ENCODE data around the gene MUC4. TPM values are rescaled to one million over a fixed set of nuclear protein-coding genes. Genes with fewer than 3 reads are reported as not detected.

MUC4 gene
- total and polyA plus RNA-seq, 9 of the 15 experiments (the other 6 are each of a cell fraction or from before 2014, with no cell fraction given) = under 0.01 to 0.21 (median 0.10) TPM; not detected in 4

DNA sequence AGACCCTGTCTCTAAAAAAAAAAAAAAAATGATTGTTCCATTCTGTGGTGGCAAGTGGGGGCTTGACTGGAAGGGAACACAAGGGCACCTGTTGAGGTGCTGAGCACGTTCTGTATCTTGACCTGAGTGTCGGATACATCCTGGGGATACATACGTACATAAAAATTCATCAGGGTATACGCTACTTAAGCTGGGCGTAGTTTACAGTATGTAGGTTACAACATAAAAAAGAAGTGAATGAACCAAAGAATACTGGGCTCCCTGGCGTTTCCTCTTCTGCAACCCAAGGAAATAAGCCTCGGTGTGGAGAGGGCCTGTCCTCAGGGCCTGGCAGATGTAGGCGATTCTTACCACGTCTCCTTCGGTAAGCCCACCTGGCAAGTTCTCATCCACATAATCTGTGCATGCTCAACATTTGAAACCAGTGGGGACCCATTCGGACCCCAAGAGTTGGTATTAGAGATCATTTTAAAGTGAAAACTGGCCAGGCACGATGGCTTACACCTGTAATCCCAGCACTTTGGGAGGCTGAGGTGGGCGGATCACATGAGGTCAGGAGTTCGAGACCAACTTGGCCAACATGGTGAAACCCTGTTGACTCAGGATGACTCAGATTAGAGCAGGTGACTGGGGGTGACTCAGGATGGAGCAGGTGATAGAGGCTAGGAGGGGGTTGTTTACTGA lies 96.0 kb downstream of the MUC4 start (continued):
- TF ChIP-seq CHCHD3 (CRISPR knock-in tag; IDR thresholded peaks at IDR 0.05) (no peak), NCOA6 (IDR thresholded peaks at IDR 0.05) (no peak), RCOR1 (IDR thresholded peaks at IDR 0.05; ENCODE audit: borderline replicate concordance in 1 of 2, low read depth in 2 of 2, low read length in 2 of 2) (peak in 1 of 2 experiments; percentile 73; a peak in 2 of 4 replicates), MBD2 (IDR thresholded peaks at IDR 0.05; ENCODE audit: borderline replicate concordance, low read depth) (no peak; the same call in 1 of the 2 replicates), RAD51 (IDR thresholded peaks at IDR 0.05; ENCODE audit: borderline replicate concordance, low read depth) (peak; percentile 71), KAT2B (IDR thresholded peaks at IDR 0.05; ENCODE audit: low read depth, low read length) (no peak), ZNF589 (CRISPR knock-in tag; IDR thresholded peaks at IDR 0.05; ENCODE audit: low read depth) (0 out of 2 replicates have a peak, but pooled peaks have one; percentile 15), CHD4 (IDR thresholded peaks at IDR 0.05; ENCODE audit: insufficient read depth, insufficient replicate concordance, low read depth, low read length, poor library complexity, severe bottlenecking) (no peak), COPS2 (conservative IDR thresholded peaks at IDR 0.05) (no peak), NEUROD1 (IDR thresholded peaks at IDR 0.05; ENCODE audit: borderline replicate concordance, low read depth, low read length, partially characterized antibody) (peak; percentile 53), ZNF57 (CRISPR knock-in tag; IDR thresholded peaks at IDR 0.05) (no peak), SREBF1 (IDR thresholded peaks at IDR 0.05; ENCODE audit: borderline replicate concordance, low read depth, low read length) (peak; percentile 51; the same call in 1 of the 2 replicates), NR3C1 (CRISPR knock-in tag; IDR thresholded peaks at IDR 0.05) (no peak), TEAD1 (CRISPR knock-in tag; IDR thresholded peaks at IDR 0.05) (no peak), RBBP5 (IDR thresholded peaks at IDR 0.05; ENCODE audit: borderline replicate concordance, insufficient read depth, low read length, poor library complexity, severe bottlenecking) (no peak), NR2C2 (CRISPR knock-in tag; IDR thresholded peaks at IDR 0.05) (no peak; the same call in 1 of the 2 replicates), NR2C2 (tag; IDR thresholded peaks at IDR 0.05) (peak; percentile 92), ZNF586 (CRISPR knock-in tag; conservative IDR thresholded peaks at IDR 0.05) (no peak), ZNF146 (CRISPR knock-in tag; IDR thresholded peaks at IDR 0.05; ENCODE audit: unreplicated experiment) (peak; percentile 3)
- TF ChIP-seq, protein P1, sequence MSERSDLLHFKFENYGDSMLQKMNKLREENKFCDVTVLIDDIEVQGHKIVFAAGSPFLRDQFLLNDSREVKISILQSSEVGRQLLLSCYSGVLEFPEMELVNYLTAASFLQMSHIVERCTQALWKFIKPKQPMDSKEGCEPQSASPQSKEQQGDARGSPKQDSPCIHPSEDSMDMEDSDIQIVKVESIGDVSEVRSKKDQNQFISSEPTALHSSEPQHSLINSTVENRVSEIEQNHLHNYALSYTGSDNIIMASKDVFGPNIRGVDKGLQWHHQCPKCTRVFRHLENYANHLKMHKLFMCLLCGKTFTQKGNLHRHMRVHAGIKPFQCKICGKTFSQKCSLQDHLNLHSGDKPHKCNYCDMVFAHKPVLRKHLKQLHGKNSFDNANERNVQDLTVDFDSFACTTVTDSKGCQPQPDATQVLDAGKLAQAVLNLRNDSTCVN (CRISPR knock-in tag; IDR thresholded peaks at IDR 0.05) = no peak
- TF ChIP-seq, protein P2, sequence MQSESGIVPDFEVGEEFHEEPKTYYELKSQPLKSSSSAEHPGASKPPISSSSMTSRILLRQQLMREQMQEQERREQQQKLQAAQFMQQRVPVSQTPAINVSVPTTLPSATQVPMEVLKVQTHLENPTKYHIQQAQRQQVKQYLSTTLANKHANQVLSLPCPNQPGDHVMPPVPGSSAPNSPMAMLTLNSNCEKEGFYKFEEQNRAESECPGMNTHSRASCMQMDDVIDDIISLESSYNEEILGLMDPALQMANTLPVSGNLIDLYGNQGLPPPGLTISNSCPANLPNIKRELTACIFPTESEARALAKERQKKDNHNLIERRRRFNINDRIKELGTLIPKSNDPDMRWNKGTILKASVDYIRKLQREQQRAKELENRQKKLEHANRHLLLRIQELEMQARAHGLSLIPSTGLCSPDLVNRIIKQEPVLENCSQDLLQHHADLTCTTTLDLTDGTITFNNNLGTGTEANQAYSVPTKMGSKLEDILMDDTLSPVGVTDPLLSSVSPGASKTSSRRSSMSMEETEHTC (IDR thresholded peaks at IDR 0.05) = peak; percentile 92
- TF ChIP-seq, protein P3, sequence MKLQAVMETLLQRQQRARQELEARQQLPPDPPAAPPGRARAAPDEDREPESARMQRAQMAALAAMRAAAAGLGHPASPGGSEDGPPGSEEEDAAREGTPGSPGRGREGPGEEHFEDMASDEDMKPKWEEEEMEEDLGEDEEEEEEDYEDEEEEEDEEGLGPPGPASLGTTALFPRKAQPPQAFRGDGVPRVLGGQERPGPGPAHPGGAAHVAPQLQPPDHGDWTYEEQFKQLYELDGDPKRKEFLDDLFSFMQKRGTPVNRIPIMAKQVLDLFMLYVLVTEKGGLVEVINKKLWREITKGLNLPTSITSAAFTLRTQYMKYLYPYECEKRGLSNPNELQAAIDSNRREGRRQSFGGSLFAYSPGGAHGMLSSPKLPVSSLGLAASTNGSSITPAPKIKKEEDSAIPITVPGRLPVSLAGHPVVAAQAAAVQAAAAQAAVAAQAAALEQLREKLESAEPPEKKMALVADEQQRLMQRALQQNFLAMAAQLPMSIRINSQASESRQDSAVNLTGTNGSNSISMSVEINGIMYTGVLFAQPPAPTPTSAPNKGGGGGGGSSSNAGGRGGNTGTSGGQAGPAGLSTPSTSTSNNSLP (IDR thresholded peaks at IDR 0.05; ENCODE audit: borderline replicate concordance, low read depth, low read length) = no peak
- TF ChIP-seq, protein P4, sequence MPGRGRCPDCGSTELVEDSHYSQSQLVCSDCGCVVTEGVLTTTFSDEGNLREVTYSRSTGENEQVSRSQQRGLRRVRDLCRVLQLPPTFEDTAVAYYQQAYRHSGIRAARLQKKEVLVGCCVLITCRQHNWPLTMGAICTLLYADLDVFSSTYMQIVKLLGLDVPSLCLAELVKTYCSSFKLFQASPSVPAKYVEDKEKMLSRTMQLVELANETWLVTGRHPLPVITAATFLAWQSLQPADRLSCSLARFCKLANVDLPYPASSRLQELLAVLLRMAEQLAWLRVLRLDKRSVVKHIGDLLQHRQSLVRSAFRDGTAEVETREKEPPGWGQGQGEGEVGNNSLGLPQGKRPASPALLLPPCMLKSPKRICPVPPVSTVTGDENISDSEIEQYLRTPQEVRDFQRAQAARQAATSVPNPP (IDR thresholded peaks at IDR 0.05; ENCODE audit: borderline replicate concordance, insufficient read depth, insufficient read length) = no peak

All from K562 (cell line).